Activated gamma-delta T cell treated with anti-CD3 and anti-CD28 coated beads, Interleukin-2, amount 50 U/mL, for 16 hours (primary cell): ENCODE measurements around the gene TMEM51.

Experiments
- DNase-seq: peaks from one replicate; pipeline ENCODE4 v3.0.0-alpha.2; 2020; ENCODE audit warnings: low read depth

Gene TMEM51

GRCh38 chr1:15246960-15247614 is 93.5 kb downstream of the TMEM51 start, which contains the start of gene FHAD1:
Gene FHAD1, plus strand, starts transcription at chr1:15247223. Its CDS starts 4,562 bp downstream, at chr1:15251785.
- no peak for DNase-seq

DNA sequence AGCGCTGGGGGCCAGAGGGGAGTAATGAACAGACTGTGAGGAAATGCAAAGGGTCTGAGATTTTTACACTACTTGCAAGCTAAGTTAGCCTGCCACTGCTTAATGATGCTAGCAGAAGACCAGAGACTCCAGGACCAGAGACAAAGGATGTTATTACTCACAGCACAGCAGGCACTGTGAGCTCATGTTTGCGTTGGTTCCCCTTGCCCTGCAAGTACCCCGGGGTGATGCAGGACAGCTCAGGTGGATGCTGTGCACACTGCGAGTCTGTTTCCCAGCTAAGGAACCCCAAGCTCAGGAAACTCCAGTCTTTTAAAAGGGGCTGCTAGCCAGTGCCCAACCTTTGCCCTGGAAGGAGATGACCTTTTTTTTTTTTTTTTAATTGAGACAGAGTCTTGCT is 94.7 kb downstream of the TMEM51 start:
- DNase-seq, result no peak

GRCh38 chr1:15249081-15249480 is 95.5 kb downstream of the TMEM51 start:
- peak; percentile 40 for DNase-seq

DNA sequence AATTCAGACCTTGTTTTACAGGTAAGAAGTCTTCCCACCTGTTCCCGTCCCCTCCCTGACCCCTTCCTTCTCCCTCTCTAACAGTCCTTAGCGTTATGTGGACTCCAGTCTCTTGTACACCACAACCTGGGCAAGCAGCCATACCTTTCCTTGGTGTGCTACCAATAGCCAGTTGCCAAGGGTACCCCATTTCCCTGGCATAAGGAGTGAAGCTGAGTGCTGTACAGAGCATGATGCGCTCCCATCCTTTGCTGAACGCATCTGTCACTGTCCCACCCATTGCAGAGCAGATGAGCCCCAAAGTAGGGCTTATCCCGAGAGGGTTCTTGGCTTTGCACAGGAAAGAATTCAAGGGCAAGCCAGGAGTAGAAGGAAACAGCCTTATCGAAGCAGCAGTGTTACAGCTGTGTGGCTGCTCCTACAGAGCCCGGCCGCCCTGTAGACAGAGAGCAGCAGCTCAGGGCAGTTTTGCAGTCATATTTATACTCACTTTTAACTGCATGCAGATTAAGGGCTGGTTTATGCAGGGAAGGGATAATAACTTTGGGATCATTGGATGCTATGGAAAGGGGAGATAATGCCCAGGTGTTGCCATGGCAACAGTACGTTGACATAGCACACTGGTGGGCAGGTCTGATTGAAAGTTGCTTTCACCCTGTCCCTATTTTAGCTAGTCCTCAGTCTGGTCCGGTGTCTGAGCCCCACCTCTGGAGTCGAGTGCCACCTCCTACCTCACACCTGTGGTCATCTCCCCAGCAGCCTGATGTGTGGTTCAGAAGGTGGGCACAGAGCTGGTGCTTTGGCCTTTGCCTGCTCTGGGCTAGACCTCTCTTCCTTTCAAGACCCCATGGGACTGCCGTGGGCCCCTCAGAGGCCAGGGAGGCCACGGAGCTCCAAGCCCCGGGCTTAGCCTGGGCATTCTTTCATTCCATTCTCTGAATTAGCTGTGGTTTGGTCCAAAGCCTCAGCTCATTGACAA is 98.6 kb downstream of the TMEM51 start:
- DNase-seq, result no peak

DNA sequence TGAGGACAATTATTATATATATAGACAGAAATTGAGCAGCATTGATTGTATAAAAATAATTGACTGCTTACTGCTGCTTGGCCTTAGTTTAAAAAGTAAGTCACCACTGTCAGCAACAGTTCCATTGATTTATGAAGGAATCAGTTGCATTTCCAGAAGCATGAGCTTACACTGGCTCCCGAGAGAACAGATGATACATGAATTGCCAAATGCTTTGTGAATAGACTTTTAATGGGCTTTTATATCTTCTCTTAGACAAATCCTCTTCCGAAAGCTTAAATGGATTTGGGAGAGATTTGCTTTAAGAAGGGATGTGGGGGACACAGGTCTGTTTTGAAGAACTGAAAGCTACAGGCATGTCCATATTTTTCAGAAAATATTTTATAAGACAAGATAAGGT is 101.0 kb downstream of the TMEM51 start:
- no peak for DNase-seq

- DNase-seq, result no peak
Observed at GRCh38 chr1:15255582-15256149, 102.1 kb downstream of the TMEM51 start.

DNA sequence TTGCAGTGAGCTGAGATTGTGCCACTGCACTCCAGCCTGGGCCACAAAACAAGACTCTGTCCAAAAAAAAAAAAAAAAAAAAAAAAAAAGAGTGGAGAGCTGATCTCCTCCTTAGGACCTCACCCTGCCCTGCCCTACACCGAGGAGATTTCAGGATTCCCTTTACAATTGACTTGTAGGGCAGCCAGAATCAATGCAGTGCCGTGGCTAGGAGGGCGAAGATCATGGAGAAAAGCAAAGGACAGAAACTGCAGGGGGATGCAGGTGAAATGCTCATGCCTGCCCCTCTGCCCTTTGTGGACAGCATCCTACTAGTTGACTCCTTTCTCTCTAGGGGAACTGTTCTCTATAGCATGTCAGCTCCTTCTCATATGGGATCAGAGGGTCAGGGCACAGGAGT is 103.0 kb downstream of the TMEM51 start:
- no peak for DNase-seq

- no peak for DNase-seq
Observed at GRCh38 chr1:15257309-15257708, 103.8 kb downstream of the TMEM51 start.

DNA sequence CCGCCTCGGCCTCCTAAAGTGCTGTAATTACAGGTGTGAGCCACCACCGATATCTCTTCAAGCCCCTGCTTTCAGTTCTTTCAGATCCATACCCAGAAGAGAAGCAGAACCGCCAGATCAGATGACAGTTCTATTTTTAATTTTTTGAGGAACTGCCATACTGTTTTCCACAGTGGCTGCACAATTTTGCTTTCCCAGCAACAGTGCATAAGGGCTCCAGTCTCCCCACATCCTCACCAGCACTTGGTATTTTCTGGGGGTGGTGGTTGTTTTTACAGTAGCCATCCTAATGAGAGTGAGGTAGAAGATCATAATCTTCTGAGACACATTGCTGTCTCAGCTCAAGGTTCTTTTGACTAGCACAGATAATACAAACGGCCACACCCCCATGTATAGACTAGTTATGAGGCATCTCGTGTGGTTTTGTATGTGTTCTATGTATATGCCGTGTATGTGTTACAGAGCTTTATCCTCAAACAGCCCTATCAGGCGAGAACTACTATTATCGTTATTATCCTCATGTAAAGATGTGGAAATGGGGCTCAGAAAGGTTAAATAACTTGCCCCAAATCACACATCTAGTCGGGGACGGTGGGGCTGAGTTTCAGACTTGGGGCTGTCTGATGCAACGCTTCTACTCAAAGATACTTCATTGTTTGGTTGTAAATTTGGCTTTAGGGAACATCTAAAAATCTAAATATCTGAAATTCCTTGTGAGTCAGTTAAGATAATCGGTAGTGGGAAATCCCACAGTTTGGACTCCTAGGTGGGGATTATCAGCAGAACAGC is 105.5 kb downstream of the TMEM51 start:
- no peak for DNase-seq

GRCh38 chr1:15259622-15260007 is 106.1 kb downstream of the TMEM51 start:
- DNase-seq, result no peak

GRCh38 chr1:15260418-15261154 is 107.0 kb downstream of the TMEM51 start:
- DNase-seq, result no peak

GRCh38 chr1:15261155-15262002 is 107.8 kb downstream of the TMEM51 start:
- no peak for DNase-seq

DNA sequence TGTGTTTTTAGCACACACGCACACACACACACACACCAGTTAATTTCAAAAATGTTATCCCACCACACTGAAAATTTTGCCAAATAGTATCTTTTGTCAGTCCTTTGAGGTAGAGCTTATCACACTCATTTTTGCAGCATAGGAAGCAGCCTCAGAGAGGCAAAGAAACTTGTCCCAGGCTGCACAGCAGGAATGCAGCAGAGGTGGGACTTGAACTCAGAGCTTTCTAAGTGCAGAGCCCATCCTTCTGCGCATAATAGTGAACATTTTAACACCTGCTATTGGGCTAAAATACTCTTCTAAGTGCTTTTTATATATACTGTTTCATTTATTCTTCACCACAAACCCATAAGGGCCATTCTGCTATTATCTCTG is 108.4 kb downstream of the TMEM51 start:
- no peak for DNase-seq

- DNase-seq, result no peak
Observed at GRCh38 chr1:15262706-15263105, 109.2 kb downstream of the TMEM51 start.

GRCh38 chr1:15264769-15265168 is 111.2 kb downstream of the TMEM51 start:
- DNase-seq, result no peak
